K562 (cell line): Measurements from ENCODE around the gene PALS1. TPM values are rescaled to one million over a fixed set of nuclear protein-coding genes. Genes with fewer than 3 reads are reported as not detected.

Source experiments
- ATAC-seq: fragments of 200-7000 bp; cut with Tn5 transposase; 3 replicates; pipeline ENCODE4 v1.9.1; 2020; ENCODE audit warnings: moderate library complexity
- BruUV-seq: library from RNA; stranded (reverse); fragments of 400-500 nt; replicated peaks from 2 replicates; lab custom pipeline; 2021; lab: Mats Ljungman, UMichigan
- CTCF ChIA-PET: fragments of 300-600 bp; formaldehyde crosslinking; extraction: SDS; loops from one replicate; lab custom pipeline; 2021; ENCODE audit warnings: low intra/inter-chr PET ratio; lab: Yijun Ruan, JAX
- POLR2A ChIA-PET: fragments of 300-600, 350-650 bp; sonication (Branson Sonifier 250); formaldehyde crosslinking; extraction: SDS; loops from one replicate; lab custom pipeline; 2021; ENCODE audit warnings: antibody characterized with exemption, inconsistent platforms; lab: Yijun Ruan, JAX
- DNase-seq, 4 experiments: peaks; one replicate each; pipeline versions ENCODE4 v3.0.0 to v3.0.0-alpha.2; 2011 to 2018; ENCODE audit warnings: low spot score in 3 of 4, mixed read lengths in 3 of 4; ENCODE audit errors: extremely low read depth in 1 of 4
- FAIRE-seq: peaks from 2 replicates; lab custom pipeline; 2011; peaks lifted over from hg19 to GRCh38; lab: Jason Lieb, UNC
- H2AFZ ChIP-seq: 2 replicates; pipeline ENCODE4 v1.6.0; 2011; ENCODE audit warnings: low read depth, low read length, control low read depth, inconsistent platforms
- H3K27ac ChIP-seq: fragments of 200-600 bp; 3 replicates; pipeline ENCODE4 v1.8.0; 2011; ENCODE audit warnings: low read depth, mild to moderate bottlenecking, control low read depth, inconsistent platforms, low read length, moderate library complexity, mixed read lengths; ENCODE audit errors: extremely low read depth
- H3K27me3 ChIP-seq, 2 experiments: fragments of 300-600 bp in 1 of 2; 2 replicates in 1 of 2; 3 replicates in 1 of 2; pipeline versions ENCODE4 v1.6.0 to v1.8.0; 2011; ENCODE audit warnings: inconsistent platforms in 2 of 2, low read length in 2 of 2, mild to moderate bottlenecking in 1 of 2, mixed read lengths in 1 of 2, moderate library complexity in 1 of 2; ENCODE audit not compliant: control insufficient read depth in 2 of 2, insufficient read depth in 2 of 2
- H3K36me3 ChIP-seq: fragments of 300-600 bp; 3 replicates; pipeline ENCODE4 v1.8.0; 2011; ENCODE audit warnings: mild to moderate bottlenecking, low read length, inconsistent platforms; ENCODE audit not compliant: control insufficient read depth, insufficient read depth
- H3K4me1 ChIP-seq, 2 experiments: fragments of 200-600 bp in 1 of 2; replicated peaks in 1 of 2; 2 replicates in 1 of 2; 3 replicates in 1 of 2; pipeline versions ENCODE4 v1.5.1 to v1.8.0; 2011; ENCODE audit warnings: inconsistent platforms in 2 of 2, low read length in 2 of 2, mild to moderate bottlenecking in 1 of 2, mixed read lengths in 1 of 2, moderate library complexity in 1 of 2; ENCODE audit not compliant: control insufficient read depth in 2 of 2, insufficient read depth in 2 of 2
- H3K4me2 ChIP-seq: 2 replicates; pipeline ENCODE4 v1.6.1; 2011; ENCODE audit warnings: low read length, control low read depth, inconsistent platforms, mixed read lengths; ENCODE audit not compliant: insufficient read depth
- H3K4me3 ChIP-seq: fragments of 200-600 bp; sonication (generic), shearing (Covaris generic); 2 replicates; pipeline ENCODE4 v1.5.1; 2016; ENCODE audit warnings: control low read depth, inconsistent platforms
- H3K79me2 ChIP-seq: fragments of 200-600 bp; 3 replicates; pipeline ENCODE4 v1.8.0; 2011; ENCODE audit warnings: low read length, inconsistent platforms; ENCODE audit not compliant: control insufficient read depth, insufficient read depth
- H3K9ac ChIP-seq, 2 experiments: 2 replicates each; pipeline versions ENCODE4 v1.6.0 to v1.6.1; 2011; ENCODE audit warnings: low read depth in 2 of 2, low read length in 2 of 2, control low read depth in 1 of 2, inconsistent platforms in 1 of 2, mild to moderate bottlenecking in 1 of 2, mixed read lengths in 1 of 2; ENCODE audit not compliant: insufficient read depth in 1 of 2
- H3K9me1 ChIP-seq: one replicate; pipeline ENCODE4 v1.6.0; 2011; ENCODE audit warnings: inconsistent platforms, mild to moderate bottlenecking, low read length, moderate library complexity; ENCODE audit not compliant: control insufficient read depth, insufficient read depth
- H3K9me3 ChIP-seq: replicated peaks from 2 replicates; pipeline ENCODE4 v1.5.1; 2011; ENCODE audit warnings: low read depth, low read length, inconsistent platforms; ENCODE audit not compliant: control insufficient read depth, insufficient read depth
- H4K20me1 ChIP-seq: replicated peaks from 2 replicates; pipeline ENCODE4 v1.6.1; 2011; ENCODE audit warnings: low read length, inconsistent platforms, mixed read lengths; ENCODE audit not compliant: control insufficient read depth, insufficient read depth
- BMI1 ChIP-seq: fragments of 150-350 bp; IDR thresholded peaks from 2 replicates; pipeline ENCODE4 v1.6.1; 2014; ENCODE audit warnings: low read length
- MAFF ChIP-seq: IDR thresholded peaks from 2 replicates; pipeline ENCODE4 v1.6.1; 2012; ENCODE audit warnings: low read length, improper control_type of control experiment
- MCM7 ChIP-seq, 2 experiments: fragments of 450-650 bp; IDR thresholded peaks; 2 replicates each; pipeline ENCODE4 v1.6.1; 2016 to 2018
- NFE2 ChIP-seq: IDR thresholded peaks from 2 replicates; pipeline ENCODE4 v1.6.1; 2014; ENCODE audit warnings: antibody characterized with exemption, low read depth
- PPARD ChIP-seq: fragments of 250-450 bp; sonication (Bioruptor Pico); IDR thresholded peaks from 2 replicates; pipeline ENCODE4 v1.8.0; 2022; ENCODE audit warnings: inconsistent platforms, mild to moderate bottlenecking, moderate library complexity
- SMAD1 ChIP-seq: fragments of 150-350 bp; IDR thresholded peaks from 2 replicates; pipeline ENCODE4 v1.6.1; 2014; ENCODE audit warnings: low read length, low read depth; ENCODE audit not compliant: partially characterized antibody
- SMAD3 ChIP-seq: fragments of 450-650 bp; formaldehyde crosslinking; conservative IDR thresholded peaks from 2 replicates; pipeline ENCODE4 v1.4.0; 2020; ENCODE audit warnings: mild to moderate bottlenecking
- TCF3 ChIP-seq: sonication (generic); formaldehyde crosslinking; IDR thresholded peaks from 2 replicates; pipeline ENCODE4 v1.4.0; 2020; ENCODE audit warnings: mild to moderate bottlenecking, missing genetic modification reagents
- ZBTB7A ChIP-seq: IDR thresholded peaks from 2 replicates; pipeline ENCODE4 v1.6.1; 2011; ENCODE audit warnings: low read depth, mild to moderate bottlenecking, low read length, moderate library complexity, borderline replicate concordance; ENCODE audit not compliant: control insufficient read depth
- ZNF140 ChIP-seq: fragments of 250-450 bp; sonication (Bioruptor Pico); IDR thresholded peaks from 2 replicates; pipeline ENCODE4 v1.8.0; 2021; ENCODE audit warnings: moderate library complexity, mild to moderate bottlenecking, inconsistent platforms
- ZNF324 ChIP-seq: fragments of 250-450 bp; sonication (Bioruptor Pico); IDR thresholded peaks from 2 replicates; pipeline ENCODE4 v1.4.0; 2020; ENCODE audit warnings: mild to moderate bottlenecking
- ZNF696 ChIP-seq: fragments of 250-450 bp; sonication (Bioruptor Pico); conservative IDR thresholded peaks from 2 replicates; pipeline ENCODE4 v1.4.0; 2020; ENCODE audit warnings: mild to moderate bottlenecking, moderate library complexity
- WGBS: fragments of 100-300 bp; shearing (Covaris generic); methylation state at CpG from one replicate; pipeline ENCODE4 v1.1.6; 2016; ENCODE audit warnings: low coverage, mixed read lengths; ENCODE audit not compliant: insufficient coverage; ENCODE audit errors: missing lambda C conversion rate; 5-methylcytosine and 5-hydroxymethylcytosine counted together
- in situ Hi-C: fragments of 300-500 bp; cut with MboI; formaldehyde crosslinking; loops from 4 replicates; pipeline ENCODE4 v1.15.0; 2018; ENCODE audit warnings: inconsistent platforms, mixed read lengths
- intact Hi-C: fragments of 100-400 bp; cut with micrococcal nuclease; formaldehyde crosslinking; loops from 2 replicates; pipeline ENCODE4 v1.14.2; 2022
- polyA plus RNA-seq, 8 experiments: library from polyadenylated mRNA; depleted of rRNA in 4 of 8; stranded (reverse) in 5 of 8; unstranded in 3 of 8; fragments of >200 nt; fragmentation: Nextera tagmentation in 2 of 8; fragmentation: Illumina TruSeq in 1 of 8; extraction: Ambion mirVana in 2 of 8; extraction: Trizol in 1 of 8; gene quantifications; 2 replicates each; pipeline versions ENCODE4 v1.2.1 to v1.2.3, GENCODE V29; 2011 to 2014; ENCODE audit warnings: inconsistent platforms in 1 of 8, missing spikeins in 1 of 8
- total RNA-seq, 7 experiments: library from RNA; depleted of rRNA in 6 of 7; stranded (reverse); fragments of >200 nt in 6 of 7; fragmentation: Illumina TruSeq in 2 of 7; extraction: Trizol in 2 of 7; gene quantifications; 2 replicates each; pipeline versions ENCODE4 v1.2.1 to v1.2.3, GENCODE V29; 2011 to 2021; ENCODE audit warnings: low replicate concordance in 1 of 7
- TF ChIP-seq, protein P1 (sequence below): IDR thresholded peaks from 2 replicates; pipeline ENCODE4 v1.6.1; 2011; ENCODE audit warnings: borderline replicate concordance, low read depth, mild to moderate bottlenecking, moderate library complexity, low read length; ENCODE audit not compliant: insufficient read depth, poor library complexity, severe bottlenecking
- TF ChIP-seq, protein P2 (sequence below): sonication (generic); formaldehyde crosslinking; IDR thresholded peaks from 2 replicates; pipeline ENCODE4 v1.8.0; 2023; ENCODE audit warnings: missing genetic modification reagents, mild to moderate bottlenecking, borderline replicate concordance
- TF ChIP-seq, protein P3 (sequence below): fragments of 250-450 bp; sonication (Bioruptor Pico); IDR thresholded peaks from 2 replicates; pipeline ENCODE4 v1.5.0; 2021

Gene PALS1
- total and polyA plus RNA-seq, 9 of the 15 experiments (the other 6 are each of a cell fraction or from before 2014, with no cell fraction given) = 4.1 to 9.9 (median 7.2) TPM

DNA sequence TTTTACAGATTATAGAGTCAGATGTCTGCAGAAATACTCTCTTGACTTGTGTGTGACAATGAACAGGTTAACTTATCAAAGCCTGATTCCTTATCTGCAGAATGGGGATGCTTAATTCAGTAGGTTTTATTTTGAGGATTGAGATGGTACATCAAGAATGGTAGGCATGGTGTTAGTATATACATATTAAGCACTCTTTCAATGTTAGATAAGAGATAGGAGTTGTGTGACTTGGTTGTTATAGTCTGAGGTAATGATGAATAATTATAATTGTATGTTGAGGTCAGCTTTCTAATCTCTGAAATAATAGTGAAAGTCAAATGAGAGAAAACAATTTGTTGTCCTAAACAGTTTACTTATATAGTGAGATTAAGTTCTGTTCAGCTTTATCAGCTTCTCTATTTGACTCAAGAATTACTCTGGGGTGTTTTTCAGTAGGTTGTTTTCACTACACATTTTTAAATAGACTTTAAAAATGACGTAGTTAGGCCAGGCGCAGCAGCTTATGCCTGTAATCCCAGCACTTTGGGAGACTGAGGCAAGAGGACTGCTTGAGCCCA is 11.9 kb downstream of the PALS1 start:
- Histone ChIP-seq H3K4me1 (no peaks in the 10 kb centered on the region; a peak in 1 of 5 replicates), H3K27ac (no peak overlapping the region), H4K20me1 (no peaks in the 10 kb centered on the region), H3K9me3 (no peaks in the 10 kb centered on the region), H2AFZ (no peak overlapping the region), H3K36me3 (no peaks in the 10 kb centered on the region), H3K4me3 (no peak overlapping the region), H3K27me3 (no peaks in the 10 kb centered on the region), H3K9me1 (no peaks in the 10 kb centered on the region), H3K9ac (no peak overlapping the region), H3K4me2 (no peak overlapping the region), H3K79me2 (peaks cover 15% of the 10 kb centered on the region; the same call in 2 of the 3 replicates)
- DNase-seq = no peak
- ATAC-seq = no peak
- no TSS peak for BruUV-seq
- ChIA-PET CTCF (no interaction called here), POLR2A (interaction anchor here (1.0 to 2.6 kb wide), 3 partner anchors 9 to 12 kb away, joined by 3 to 11 read pairs (median 7); partner anchors contain the start of gene PALS1)
- in situ Hi-C loops (no loop called here), intact Hi-C loops (no loop called here)
- FAIRE-seq = no peak
- 89% methylated on average over 2 of the region's 2 CpGs for WGBS
- TF ChIP-seq SMAD3 (CRISPR knock-in tag) = no peak
- TF ChIP-seq MAFF = no peak
- TF ChIP-seq, protein P1, sequence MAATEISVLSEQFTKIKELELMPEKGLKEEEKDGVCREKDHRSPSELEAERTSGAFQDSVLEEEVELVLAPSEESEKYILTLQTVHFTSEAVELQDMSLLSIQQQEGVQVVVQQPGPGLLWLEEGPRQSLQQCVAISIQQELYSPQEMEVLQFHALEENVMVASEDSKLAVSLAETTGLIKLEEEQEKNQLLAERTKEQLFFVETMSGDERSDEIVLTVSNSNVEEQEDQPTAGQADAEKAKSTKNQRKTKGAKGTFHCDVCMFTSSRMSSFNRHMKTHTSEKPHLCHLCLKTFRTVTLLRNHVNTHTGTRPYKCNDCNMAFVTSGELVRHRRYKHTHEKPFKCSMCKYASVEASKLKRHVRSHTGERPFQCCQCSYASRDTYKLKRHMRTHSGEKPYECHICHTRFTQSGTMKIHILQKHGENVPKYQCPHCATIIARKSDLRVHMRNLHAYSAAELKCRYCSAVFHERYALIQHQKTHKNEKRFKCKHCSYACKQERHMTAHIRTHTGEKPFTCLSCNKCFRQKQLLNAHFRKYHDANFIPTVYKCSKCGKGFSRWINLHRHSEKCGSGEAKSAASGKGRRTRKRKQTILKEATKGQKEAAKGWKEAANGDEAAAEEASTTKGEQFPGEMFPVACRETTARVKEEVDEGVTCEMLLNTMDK = no peak
- no peak for TF ChIP-seq PPARD (CRISPR knock-in tag)
- TF ChIP-seq, protein P2, sequence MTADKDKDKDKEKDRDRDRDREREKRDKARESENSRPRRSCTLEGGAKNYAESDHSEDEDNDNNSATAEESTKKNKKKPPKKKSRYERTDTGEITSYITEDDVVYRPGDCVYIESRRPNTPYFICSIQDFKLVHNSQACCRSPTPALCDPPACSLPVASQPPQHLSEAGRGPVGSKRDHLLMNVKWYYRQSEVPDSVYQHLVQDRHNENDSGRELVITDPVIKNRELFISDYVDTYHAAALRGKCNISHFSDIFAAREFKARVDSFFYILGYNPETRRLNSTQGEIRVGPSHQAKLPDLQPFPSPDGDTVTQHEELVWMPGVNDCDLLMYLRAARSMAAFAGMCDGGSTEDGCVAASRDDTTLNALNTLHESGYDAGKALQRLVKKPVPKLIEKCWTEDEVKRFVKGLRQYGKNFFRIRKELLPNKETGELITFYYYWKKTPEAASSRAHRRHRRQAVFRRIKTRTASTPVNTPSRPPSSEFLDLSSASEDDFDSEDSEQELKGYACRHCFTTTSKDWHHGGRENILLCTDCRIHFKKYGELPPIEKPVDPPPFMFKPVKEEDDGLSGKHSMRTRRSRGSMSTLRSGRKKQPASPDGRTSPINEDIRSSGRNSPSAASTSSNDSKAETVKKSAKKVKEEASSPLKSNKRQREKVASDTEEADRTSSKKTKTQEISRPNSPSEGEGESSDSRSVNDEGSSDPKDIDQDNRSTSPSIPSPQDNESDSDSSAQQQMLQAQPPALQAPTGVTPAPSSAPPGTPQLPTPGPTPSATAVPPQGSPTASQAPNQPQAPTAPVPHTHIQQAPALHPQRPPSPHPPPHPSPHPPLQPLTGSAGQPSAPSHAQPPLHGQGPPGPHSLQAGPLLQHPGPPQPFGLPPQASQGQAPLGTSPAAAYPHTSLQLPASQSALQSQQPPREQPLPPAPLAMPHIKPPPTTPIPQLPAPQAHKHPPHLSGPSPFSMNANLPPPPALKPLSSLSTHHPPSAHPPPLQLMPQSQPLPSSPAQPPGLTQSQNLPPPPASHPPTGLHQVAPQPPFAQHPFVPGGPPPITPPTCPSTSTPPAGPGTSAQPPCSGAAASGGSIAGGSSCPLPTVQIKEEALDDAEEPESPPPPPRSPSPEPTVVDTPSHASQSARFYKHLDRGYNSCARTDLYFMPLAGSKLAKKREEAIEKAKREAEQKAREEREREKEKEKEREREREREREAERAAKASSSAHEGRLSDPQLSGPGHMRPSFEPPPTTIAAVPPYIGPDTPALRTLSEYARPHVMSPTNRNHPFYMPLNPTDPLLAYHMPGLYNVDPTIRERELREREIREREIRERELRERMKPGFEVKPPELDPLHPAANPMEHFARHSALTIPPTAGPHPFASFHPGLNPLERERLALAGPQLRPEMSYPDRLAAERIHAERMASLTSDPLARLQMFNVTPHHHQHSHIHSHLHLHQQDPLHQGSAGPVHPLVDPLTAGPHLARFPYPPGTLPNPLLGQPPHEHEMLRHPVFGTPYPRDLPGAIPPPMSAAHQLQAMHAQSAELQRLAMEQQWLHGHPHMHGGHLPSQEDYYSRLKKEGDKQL = no peak
- no peak for TF ChIP-seq TCF3
- no peak for TF ChIP-seq SMAD1
- no peak for TF ChIP-seq ZNF140 (CRISPR knock-in tag)
- TF ChIP-seq, protein P3, sequence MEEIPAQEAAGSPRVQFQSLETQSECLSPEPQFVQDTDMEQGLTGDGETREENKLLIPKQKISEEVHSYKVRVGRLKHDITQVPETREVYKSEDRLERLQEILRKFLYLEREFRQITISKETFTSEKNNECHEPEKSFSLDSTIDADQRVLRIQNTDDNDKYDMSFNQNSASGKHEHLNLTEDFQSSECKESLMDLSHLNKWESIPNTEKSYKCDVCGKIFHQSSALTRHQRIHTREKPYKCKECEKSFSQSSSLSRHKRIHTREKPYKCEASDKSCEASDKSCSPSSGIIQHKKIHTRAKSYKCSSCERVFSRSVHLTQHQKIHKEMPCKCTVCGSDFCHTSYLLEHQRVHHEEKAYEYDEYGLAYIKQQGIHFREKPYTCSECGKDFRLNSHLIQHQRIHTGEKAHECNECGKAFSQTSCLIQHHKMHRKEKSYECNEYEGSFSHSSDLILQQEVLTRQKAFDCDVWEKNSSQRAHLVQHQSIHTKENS (CRISPR knock-in tag) = no peak
- no peak for TF ChIP-seq ZBTB7A
- TF ChIP-seq ZNF324 (CRISPR knock-in tag) = no peak
- no peak for TF ChIP-seq BMI1
- no peak for TF ChIP-seq NFE2
- TF ChIP-seq MCM7 (IDR thresholded peaks at IDR 0.05) = no peak
- TF ChIP-seq ZNF696 = no peak
